Measurements from ENCODE around the gene COL26A1. TPM values are rescaled to one million over a fixed set of nuclear protein-coding genes. Genes with fewer than 3 reads are reported as not detected.

COL26A1 gene
- total RNA-seq, 1 donor from 2014 or later = not detected

GRCh38 chr7:101563198-101563901 is 200.7 kb downstream of the COL26A1 start:
- Mint-ChIP-seq H3K27ac (no peak overlapping the region), H3K4me3 (no peak overlapping the region), H3K9me3 (peaks cover 8% of the 10 kb centered on the region), H3K36me3 (ENCODE audit: low read depth) (no peaks in the 10 kb centered on the region), H3K27me3 (peaks cover 7% of the 10 kb centered on the region), H3K4me1 (no peaks in the 10 kb centered on the region)
- ChIA-PET POLR2A (no interaction called here), CTCF (no interaction called here)
- ATAC-seq (ENCODE audit: low read depth) (no peak), DNase-seq (peak; percentile 10)
- intact Hi-C loops (cut with micrococcal nuclease) = no loop called here
- TF ChIP-seq CTCF (IDR thresholded peaks at IDR 0.05) = no peak

GRCh38 chr7:101563943-101564777 is 201.5 kb downstream of the COL26A1 start:
- DNase-seq (no peak), ATAC-seq (ENCODE audit: low read depth) (no peak)
- no peak overlapping the region for H3K27ac Mint-ChIP-seq
- no peaks in the 10 kb centered on the region for H3K4me1 Mint-ChIP-seq
- intact Hi-C loops (cut with micrococcal nuclease) = no loop called here
- TF ChIP-seq CTCF (IDR thresholded peaks at IDR 0.05) = no peak
- H3K9me3 Mint-ChIP-seq = peaks cover 9% of the 10 kb centered on the region
- ChIA-PET CTCF (no interaction called here), POLR2A (no interaction called here)
- H3K27me3 Mint-ChIP-seq = peaks cover 9% of the 10 kb centered on the region
- no peaks in the 10 kb centered on the region for H3K36me3 Mint-ChIP-seq (ENCODE audit: low read depth)
- H3K4me3 Mint-ChIP-seq = no peak overlapping the region

GRCh38 chr7:101564778-101565211 is 202.1 kb downstream of the COL26A1 start:
- POLR2A ChIA-PET = no interaction called here
- intact Hi-C loops (cut with micrococcal nuclease) = no loop called here

GRCh38 chr7:101565601-101566209 is 203.0 kb downstream of the COL26A1 start:
- peaks cover 4% of the 10 kb centered on the region for H3K9me3 Mint-ChIP-seq
- intact Hi-C loops (cut with micrococcal nuclease) = no loop called here

More at GRCh38 chr7:101564778-101565211, 202.1 kb downstream of the COL26A1 start:
- H3K27me3 Mint-ChIP-seq = peaks cover 12% of the 10 kb centered on the region
- peaks cover 5% of the 10 kb centered on the region for H3K9me3 Mint-ChIP-seq
- no peak overlapping the region for H3K27ac Mint-ChIP-seq
- DNase-seq = peak; percentile 2
- H3K36me3 Mint-ChIP-seq (ENCODE audit: low read depth) = no peaks in the 10 kb centered on the region
- no peak for ATAC-seq (ENCODE audit: low read depth)
- CTCF ChIA-PET = no interaction called here
- no peaks in the 10 kb centered on the region for H3K4me1 Mint-ChIP-seq
- H3K4me3 Mint-ChIP-seq = no peak overlapping the region
- TF ChIP-seq CTCF (IDR thresholded peaks at IDR 0.05) = no peak

More at GRCh38 chr7:101565601-101566209, 203.0 kb downstream of the COL26A1 start:
- ChIA-PET CTCF (no interaction called here), POLR2A (no interaction called here)
- no peaks in the 10 kb centered on the region for H3K4me1 Mint-ChIP-seq
- ATAC-seq (ENCODE audit: low read depth) = no peak
- peaks cover 12% of the 10 kb centered on the region for H3K27me3 Mint-ChIP-seq
- H3K27ac Mint-ChIP-seq = no peak overlapping the region
- no peak overlapping the region for H3K4me3 Mint-ChIP-seq
- DNase-seq = peak; percentile 5
- no peak for TF ChIP-seq CTCF (IDR thresholded peaks at IDR 0.05)
- no peaks in the 10 kb centered on the region for H3K36me3 Mint-ChIP-seq (ENCODE audit: low read depth)

Measured in activated B cell treated with CpG ODN at 0.5 μM for 24 hours (primary cell).